ENCODE measurements around the gene PDGFB. TPM values are rescaled to one million over a fixed set of nuclear protein-coding genes. Genes with fewer than 3 reads are reported as not detected.

Gene PDGFB
- total and polyA plus RNA-seq, 2 experiments from 2014 or later = 2.2 to 8.0 TPM

GRCh38 chr22:39236321-39237317, 8.2 kb downstream of the PDGFB start (continued):
- TF ChIP-seq REST (IDR thresholded peaks at IDR 0.05; ENCODE audit: unreplicated experiment) (no peak), ZNF462 (CRISPR knock-in tag; IDR thresholded peaks at IDR 0.05) (no peak), JUNB (IDR thresholded peaks at IDR 0.05; ENCODE audit: unreplicated experiment) (no peak), NANOG (IDR thresholded peaks at IDR 0.05; ENCODE audit: borderline replicate concordance) (no peak)

Measured in GM23338 (cell line).